HepG2 (cell line): ENCODE results near the gene GNG5. TPM values are rescaled to one million over a fixed set of nuclear protein-coding genes. Genes with fewer than 3 reads are reported as not detected.

Source experiments
- FOXK1 ChIP-seq: sonication (generic); formaldehyde crosslinking; IDR thresholded peaks from 2 replicates; pipeline ENCODE4 v1.4.0; 2020; ENCODE audit warnings: low read depth, missing genetic modification reagents, borderline replicate concordance
- HIVEP1 ChIP-seq: sonication (generic); formaldehyde crosslinking; IDR thresholded peaks from 2 replicates; pipeline ENCODE4 v1.4.0; 2020; ENCODE audit warnings: mild to moderate bottlenecking, missing genetic modification reagents
- KLF9 ChIP-seq: IDR thresholded peaks from 2 replicates; pipeline ENCODE4 v1.6.1; 2016; ENCODE audit warnings: low read depth
- LCORL ChIP-seq, 2 experiments: fragments of 450-650 bp in 1 of 2; sonication (generic) in 1 of 2; formaldehyde crosslinking in 1 of 2; IDR thresholded peaks; 2 replicates each; pipeline versions ENCODE4 v1.5.0 to v1.6.1; 2017 to 2020; ENCODE audit warnings: antibody characterized with exemption in 1 of 2, missing genetic modification reagents in 1 of 2
- MEIS1 ChIP-seq: sonication (generic); formaldehyde crosslinking; IDR thresholded peaks from 2 replicates; pipeline ENCODE4 v1.9.0; 2021; ENCODE audit warnings: mild to moderate bottlenecking, missing genetic modification reagents, moderate library complexity, borderline replicate concordance
- MTA3 ChIP-seq: sonication (generic); formaldehyde crosslinking; IDR thresholded peaks from 2 replicates; pipeline ENCODE4 v1.4.0; 2020; ENCODE audit warnings: missing genetic modification reagents
- NFKB2 ChIP-seq: sonication (generic); formaldehyde crosslinking; IDR thresholded peaks from 2 replicates; pipeline ENCODE4 v1.4.0; 2020; ENCODE audit warnings: missing genetic modification reagents, borderline replicate concordance
- TCF7 ChIP-seq: sonication (generic); IDR thresholded peaks from 2 replicates; pipeline ENCODE4 v1.6.1; 2016; ENCODE audit warnings: antibody characterized with exemption, low read depth
- THYN1 ChIP-seq: sonication (generic); formaldehyde crosslinking; IDR thresholded peaks from 2 replicates; pipeline ENCODE4 v1.8.1; 2023; ENCODE audit warnings: low read depth, mild to moderate bottlenecking, moderate library complexity, missing genetic modification reagents, borderline replicate concordance
- ZFP36L1 ChIP-seq: sonication (generic); formaldehyde crosslinking; IDR thresholded peaks from 2 replicates; pipeline ENCODE4 v1.8.0; 2022; ENCODE audit warnings: mild to moderate bottlenecking, missing genetic modification reagents, moderate library complexity
- ZNF101 ChIP-seq: sonication (generic); formaldehyde crosslinking; IDR thresholded peaks from 2 replicates; pipeline ENCODE4 v1.4.0; 2020; ENCODE audit warnings: mild to moderate bottlenecking, low read depth, missing genetic modification reagents, borderline replicate concordance
- ZNF17 ChIP-seq: sonication (generic); formaldehyde crosslinking; IDR thresholded peaks from 2 replicates; pipeline ENCODE4 v1.5.0; 2020; ENCODE audit warnings: mild to moderate bottlenecking, missing genetic modification reagents
- ZNF207 ChIP-seq: fragments of 450-650 bp; IDR thresholded peaks from 2 replicates; pipeline ENCODE4 v1.6.1; 2016; ENCODE audit warnings: antibody characterized with exemption, borderline replicate concordance
- ZNF747 ChIP-seq: sonication (generic); formaldehyde crosslinking; IDR thresholded peaks from 2 replicates; pipeline ENCODE4 v1.8.1; 2023; ENCODE audit warnings: missing genetic modification reagents, mild to moderate bottlenecking, borderline replicate concordance
- ZNF839 ChIP-seq: sonication (generic); formaldehyde crosslinking; IDR thresholded peaks from 2 replicates; pipeline ENCODE4 v1.4.0; 2020; ENCODE audit warnings: missing genetic modification reagents, mild to moderate bottlenecking, borderline replicate concordance
- ZZZ3 ChIP-seq: sonication (generic); formaldehyde crosslinking; IDR thresholded peaks from 2 replicates; pipeline ENCODE4 v1.4.0; 2020; ENCODE audit warnings: missing genetic modification reagents, mild to moderate bottlenecking, borderline replicate concordance
- polyA plus RNA-seq, 8 experiments: library from polyadenylated mRNA; depleted of rRNA in 3 of 8; stranded (reverse) in 7 of 8; unstranded in 1 of 8; fragments of >200 nt; fragmentation: Illumina TruSeq in 4 of 8; extraction: Trizol in 4 of 8; gene quantifications; 2 replicates each; pipeline versions ENCODE4 v1.2.1 to v1.2.3, GENCODE V29; 2011 to 2016; ENCODE audit warnings: low read depth in 4 of 8, missing spikeins in 1 of 8, mixed read lengths in 1 of 8; ENCODE audit not compliant: insufficient read depth in 1 of 8
- total RNA-seq, 5 experiments: library from RNA; depleted of rRNA; stranded (reverse); fragments of >200 nt; fragmentation: Illumina TruSeq; extraction: Trizol; gene quantifications; 2 replicates each; pipeline ENCODE4 v1.2.3, GENCODE V29; 2016; ENCODE audit warnings: low read depth in 1 of 5
- TF ChIP-seq, protein P1 (sequence below): sonication (generic); formaldehyde crosslinking; IDR thresholded peaks from 2 replicates; pipeline ENCODE4 v1.4.0; 2020; ENCODE audit warnings: low read depth, missing genetic modification reagents
- TF ChIP-seq, protein P2 (sequence below): IDR thresholded peaks from 2 replicates; pipeline ENCODE4 v1.6.1; 2016; ENCODE audit warnings: mild to moderate bottlenecking
- TF ChIP-seq, protein P3 (sequence below): sonication (generic); formaldehyde crosslinking; IDR thresholded peaks from 2 replicates; pipeline ENCODE4 v1.5.0; 2020; ENCODE audit warnings: mild to moderate bottlenecking, missing genetic modification reagents, borderline replicate concordance

Gene GNG5
- total and polyA plus RNA-seq, 2 of the 13 experiments (the other 11 are each of a cell fraction or from before 2014, with no cell fraction given), result 103 to 137 TPM

DNA sequence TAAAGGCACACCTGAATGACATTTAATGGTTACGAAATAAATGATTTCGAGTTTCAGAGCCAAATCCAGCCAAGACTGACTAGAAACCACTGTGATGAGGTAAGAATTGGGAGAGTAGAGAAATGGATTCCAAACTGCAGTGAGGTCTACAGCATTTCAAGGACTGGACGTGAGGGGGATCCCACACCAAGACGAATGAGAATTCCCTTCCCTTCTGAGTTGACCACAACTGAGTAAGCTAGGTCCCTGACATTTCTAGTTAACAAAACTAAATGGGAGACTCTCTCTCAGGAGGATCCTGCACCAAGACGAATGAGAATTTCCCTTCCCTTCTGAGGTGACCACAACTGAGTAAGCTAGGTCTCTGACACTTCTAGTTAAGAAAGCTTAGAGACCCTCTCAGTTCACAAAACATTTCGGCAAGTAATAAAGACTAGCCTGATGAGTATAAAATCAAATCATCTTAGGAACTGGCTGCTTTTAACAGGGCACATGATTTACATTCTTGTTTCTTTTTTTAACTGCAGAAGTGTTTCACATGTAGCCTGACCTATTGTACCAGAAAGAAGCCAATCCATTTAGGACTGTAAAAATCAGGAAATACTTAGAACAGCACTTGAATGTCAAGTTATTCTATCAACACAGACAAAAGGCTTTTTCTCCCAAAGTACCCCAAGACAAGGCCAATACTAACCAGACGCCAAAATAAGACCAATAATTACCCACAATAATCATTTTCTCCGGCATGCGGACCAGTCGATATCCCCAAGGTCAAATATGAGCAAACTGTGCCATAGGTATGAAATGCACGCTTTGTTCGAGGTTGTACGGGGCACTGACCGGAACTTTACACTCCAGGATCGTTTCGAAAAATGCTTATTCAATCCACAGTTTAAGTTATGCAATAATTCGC is 1.5 kb downstream of the GNG5 start (continued):
- TF ChIP-seq, protein P1, sequence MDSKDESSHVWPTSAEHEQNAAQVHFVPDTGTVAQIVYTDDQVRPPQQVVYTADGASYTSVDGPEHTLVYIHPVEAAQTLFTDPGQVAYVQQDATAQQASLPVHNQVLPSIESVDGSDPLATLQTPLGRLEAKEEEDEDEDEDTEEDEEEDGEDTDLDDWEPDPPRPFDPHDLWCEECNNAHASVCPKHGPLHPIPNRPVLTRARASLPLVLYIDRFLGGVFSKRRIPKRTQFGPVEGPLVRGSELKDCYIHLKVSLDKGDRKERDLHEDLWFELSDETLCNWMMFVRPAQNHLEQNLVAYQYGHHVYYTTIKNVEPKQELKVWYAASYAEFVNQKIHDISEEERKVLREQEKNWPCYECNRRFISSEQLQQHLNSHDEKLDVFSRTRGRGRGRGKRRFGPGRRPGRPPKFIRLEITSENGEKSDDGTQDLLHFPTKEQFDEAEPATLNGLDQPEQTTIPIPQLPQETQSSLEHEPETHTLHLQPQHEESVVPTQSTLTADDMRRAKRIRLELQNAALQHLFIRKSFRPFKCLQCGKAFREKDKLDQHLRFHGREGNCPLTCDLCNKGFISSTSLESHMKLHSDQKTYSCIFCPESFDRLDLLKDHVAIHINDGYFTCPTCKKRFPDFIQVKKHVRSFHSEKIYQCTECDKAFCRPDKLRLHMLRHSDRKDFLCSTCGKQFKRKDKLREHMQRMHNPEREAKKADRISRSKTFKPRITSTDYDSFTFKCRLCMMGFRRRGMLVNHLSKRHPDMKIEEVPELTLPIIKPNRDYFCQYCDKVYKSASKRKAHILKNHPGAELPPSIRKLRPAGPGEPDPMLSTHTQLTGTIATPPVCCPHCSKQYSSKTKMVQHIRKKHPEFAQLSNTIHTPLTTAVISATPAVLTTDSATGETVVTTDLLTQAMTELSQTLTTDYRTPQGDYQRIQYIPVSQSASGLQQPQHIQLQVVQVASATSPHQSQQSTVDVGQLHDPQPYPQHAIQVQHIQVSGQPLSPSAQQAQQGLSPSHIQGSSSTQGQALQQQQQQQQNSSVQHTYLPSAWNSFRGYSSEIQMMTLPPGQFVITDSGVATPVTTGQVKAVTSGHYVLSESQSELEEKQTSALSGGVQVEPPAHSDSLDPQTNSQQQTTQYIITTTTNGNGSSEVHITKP (CRISPR knock-in tag), result 0 out of 2 replicates have a peak, but pooled peaks have one; percentile 18
- TF ChIP-seq LCORL (IDR thresholded peaks at IDR 0.05), result no peak
- no peak for TF ChIP-seq LCORL (CRISPR knock-in tag; IDR thresholded peaks at IDR 0.05)
- TF ChIP-seq ZNF101, result no peak
- TF ChIP-seq MEIS1, result no peak
- TF ChIP-seq ZFP36L1 (CRISPR knock-in tag), result no peak
- no peak for TF ChIP-seq THYN1
- no peak for TF ChIP-seq FOXK1 (CRISPR knock-in tag)
- TF ChIP-seq HIVEP1 (CRISPR knock-in tag), result no peak
- no peak for TF ChIP-seq ZNF839 (CRISPR knock-in tag)
- TF ChIP-seq ZZZ3, result no peak
- TF ChIP-seq TCF7, result peak; percentile 27; the same call in 1 of the 2 replicates
- TF ChIP-seq ZNF207, result no peak
- TF ChIP-seq, protein P2, sequence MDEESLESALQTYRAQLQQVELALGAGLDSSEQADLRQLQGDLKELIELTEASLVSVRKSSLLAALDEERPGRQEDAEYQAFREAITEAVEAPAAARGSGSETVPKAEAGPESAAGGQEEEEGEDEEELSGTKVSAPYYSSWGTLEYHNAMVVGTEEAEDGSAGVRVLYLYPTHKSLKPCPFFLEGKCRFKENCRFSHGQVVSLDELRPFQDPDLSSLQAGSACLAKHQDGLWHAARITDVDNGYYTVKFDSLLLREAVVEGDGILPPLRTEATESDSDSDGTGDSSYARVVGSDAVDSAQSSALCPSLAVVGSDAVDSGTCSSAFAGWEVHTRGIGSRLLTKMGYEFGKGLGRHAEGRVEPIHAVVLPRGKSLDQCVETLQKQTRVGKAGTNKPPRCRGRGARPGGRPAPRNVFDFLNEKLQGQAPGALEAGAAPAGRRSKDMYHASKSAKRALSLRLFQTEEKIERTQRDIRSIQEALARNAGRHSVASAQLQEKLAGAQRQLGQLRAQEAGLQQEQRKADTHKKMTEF, result no peak
- no peak for TF ChIP-seq KLF9 (CRISPR knock-in tag)
- TF ChIP-seq NFKB2, result no peak
- TF ChIP-seq, protein P3, sequence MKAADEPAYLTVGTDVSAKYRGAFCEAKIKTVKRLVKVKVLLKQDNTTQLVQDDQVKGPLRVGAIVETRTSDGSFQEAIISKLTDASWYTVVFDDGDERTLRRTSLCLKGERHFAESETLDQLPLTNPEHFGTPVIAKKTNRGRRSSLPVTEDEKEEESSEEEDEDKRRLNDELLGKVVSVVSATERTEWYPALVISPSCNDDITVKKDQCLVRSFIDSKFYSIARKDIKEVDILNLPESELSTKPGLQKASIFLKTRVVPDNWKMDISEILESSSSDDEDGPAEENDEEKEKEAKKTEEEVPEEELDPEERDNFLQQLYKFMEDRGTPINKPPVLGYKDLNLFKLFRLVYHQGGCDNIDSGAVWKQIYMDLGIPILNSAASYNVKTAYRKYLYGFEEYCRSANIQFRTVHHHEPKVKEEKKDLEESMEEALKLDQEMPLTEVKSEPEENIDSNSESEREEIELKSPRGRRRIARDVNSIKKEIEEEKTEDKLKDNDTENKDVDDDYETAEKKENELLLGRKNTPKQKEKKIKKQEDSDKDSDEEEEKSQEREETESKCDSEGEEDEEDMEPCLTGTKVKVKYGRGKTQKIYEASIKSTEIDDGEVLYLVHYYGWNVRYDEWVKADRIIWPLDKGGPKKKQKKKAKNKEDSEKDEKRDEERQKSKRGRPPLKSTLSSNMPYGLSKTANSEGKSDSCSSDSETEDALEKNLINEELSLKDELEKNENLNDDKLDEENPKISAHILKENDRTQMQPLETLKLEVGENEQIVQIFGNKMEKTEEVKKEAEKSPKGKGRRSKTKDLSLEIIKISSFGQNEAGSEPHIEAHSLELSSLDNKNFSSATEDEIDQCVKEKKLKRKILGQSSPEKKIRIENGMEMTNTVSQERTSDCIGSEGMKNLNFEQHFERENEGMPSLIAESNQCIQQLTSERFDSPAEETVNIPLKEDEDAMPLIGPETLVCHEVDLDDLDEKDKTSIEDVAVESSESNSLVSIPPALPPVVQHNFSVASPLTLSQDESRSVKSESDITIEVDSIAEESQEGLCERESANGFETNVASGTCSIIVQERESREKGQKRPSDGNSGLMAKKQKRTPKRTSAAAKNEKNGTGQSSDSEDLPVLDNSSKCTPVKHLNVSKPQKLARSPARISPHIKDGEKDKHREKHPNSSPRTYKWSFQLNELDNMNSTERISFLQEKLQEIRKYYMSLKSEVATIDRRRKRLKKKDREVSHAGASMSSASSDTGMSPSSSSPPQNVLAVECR (CRISPR knock-in tag), result no peak; the same call in 1 of the 2 replicates
- TF ChIP-seq ZNF17, result no peak
- no peak for TF ChIP-seq ZNF747 (CRISPR knock-in tag)
- no peak for TF ChIP-seq MTA3 (CRISPR knock-in tag)
